Measurements from ENCODE around the gene FAF1. TPM values are rescaled to one million over a fixed set of nuclear protein-coding genes. Genes with fewer than 3 reads are reported as not detected.

The FAF1 gene
- total RNA-seq, 1 experiment from 2014 or later, result 73.2 TPM

- Histone ChIP-seq H3K4me1 (ENCODE audit: control insufficient read depth in 1 of 2, insufficient read depth in 2 of 2, low read length in 2 of 2) (no peaks in the 10 kb centered on the region), H3K9me3 (ENCODE audit: control insufficient read depth in 1 of 2, insufficient read depth in 1 of 2, low read depth in 1 of 2, low read length in 2 of 2) (no peaks in the 10 kb centered on the region), H3K27me3 (ENCODE audit: insufficient read depth, low read length) (no peaks in the 10 kb centered on the region), H3K9ac (ENCODE audit: low read length) (no peak overlapping the region), H3K27ac (ENCODE audit: low read depth, low read length) (no peak overlapping the region), H3K9me2 (ENCODE audit: insufficient read depth) (no peaks in the 10 kb centered on the region), H2AFZ (ENCODE audit: low read depth, low read length, poor library complexity, severe bottlenecking) (no peak overlapping the region), H3K79me2 (ENCODE audit: insufficient read depth, low read length) (no peaks in the 10 kb centered on the region), H3K4me2 (ENCODE audit: low read length) (no peak overlapping the region), H3K4me3 (replicated peaks in 1 of 2; ENCODE audit: low read depth in 1 of 2, low read length in 2 of 2) (no peak overlapping the region), H4K20me1 (ENCODE audit: insufficient read depth) (no peaks in the 10 kb centered on the region), H3K36me3 (ENCODE audit: control insufficient read depth in 1 of 2, insufficient read depth in 2 of 2, low read length in 2 of 2) (no peaks in the 10 kb centered on the region)
- DNase-seq (ENCODE audit: low read depth, low spot score) (no peak), ATAC-seq (no peak)
- CTCF ChIA-PET, result no interaction called here
- intact Hi-C loops (cut with micrococcal nuclease), result no loop called here
- RAD21 ChIA-PET (ENCODE audit: low non-redundant PET in 1 of 2, low total read pairs in 2 of 2, uncharacterized antibody in 2 of 2, unreplicated experiment in 2 of 2), result no interaction called here
- TF ChIP-seq, protein P1, sequence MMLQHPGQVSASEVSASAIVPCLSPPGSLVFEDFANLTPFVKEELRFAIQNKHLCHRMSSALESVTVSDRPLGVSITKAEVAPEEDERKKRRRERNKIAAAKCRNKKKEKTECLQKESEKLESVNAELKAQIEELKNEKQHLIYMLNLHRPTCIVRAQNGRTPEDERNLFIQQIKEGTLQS (IDR thresholded peaks at IDR 0.05), result no peak
- TF ChIP-seq CEBPB (IDR thresholded peaks at IDR 0.05; ENCODE audit: low read depth) (no peak), SP1 (IDR thresholded peaks at IDR 0.05; ENCODE audit: low read depth) (no peak), YY1 (IDR thresholded peaks at IDR 0.05; ENCODE audit: extremely low read depth, insufficient replicate concordance, low read depth, low read length) (no peak), CBX3 (IDR thresholded peaks at IDR 0.05; ENCODE audit: low read depth) (no peak), SRF (IDR thresholded peaks at IDR 0.05; ENCODE audit: low read depth) (no peak), TCF7L2 (IDR thresholded peaks at IDR 0.05; ENCODE audit: borderline replicate concordance, extremely low read depth, insufficient read depth, insufficient read length) (no peak), FOSL1 (IDR thresholded peaks at IDR 0.05; ENCODE audit: low read depth) (no peak), EGR1 (IDR thresholded peaks at IDR 0.05; ENCODE audit: low read depth) (no peak), MAX (IDR thresholded peaks at IDR 0.05) (no peak), ZFX (IDR thresholded peaks at IDR 0.05) (no peak), JUND (IDR thresholded peaks at IDR 0.05) (no peak), CTCF (IDR thresholded peaks at IDR 0.05 in 2 of 3, conservative IDR thresholded peaks at IDR 0.05 in 1 of 3; ENCODE audit: borderline replicate concordance in 1 of 3, insufficient read depth in 1 of 3, low read depth in 2 of 3, low read length in 2 of 3) (no peak), REST (IDR thresholded peaks at IDR 0.05; ENCODE audit: low read depth) (no peak), ZNF274 (IDR thresholded peaks at IDR 0.05; ENCODE audit: low read depth, low read length) (no peak), ELF1 (IDR thresholded peaks at IDR 0.05; ENCODE audit: borderline replicate concordance, low read depth) (no peak), EZH2 (IDR thresholded peaks at IDR 0.05) (no peak), POLR2A (IDR thresholded peaks at IDR 0.05; ENCODE audit: borderline replicate concordance, extremely low read depth, insufficient read depth, insufficient read length) (no peak)
- TF ChIP-seq, protein P2, sequence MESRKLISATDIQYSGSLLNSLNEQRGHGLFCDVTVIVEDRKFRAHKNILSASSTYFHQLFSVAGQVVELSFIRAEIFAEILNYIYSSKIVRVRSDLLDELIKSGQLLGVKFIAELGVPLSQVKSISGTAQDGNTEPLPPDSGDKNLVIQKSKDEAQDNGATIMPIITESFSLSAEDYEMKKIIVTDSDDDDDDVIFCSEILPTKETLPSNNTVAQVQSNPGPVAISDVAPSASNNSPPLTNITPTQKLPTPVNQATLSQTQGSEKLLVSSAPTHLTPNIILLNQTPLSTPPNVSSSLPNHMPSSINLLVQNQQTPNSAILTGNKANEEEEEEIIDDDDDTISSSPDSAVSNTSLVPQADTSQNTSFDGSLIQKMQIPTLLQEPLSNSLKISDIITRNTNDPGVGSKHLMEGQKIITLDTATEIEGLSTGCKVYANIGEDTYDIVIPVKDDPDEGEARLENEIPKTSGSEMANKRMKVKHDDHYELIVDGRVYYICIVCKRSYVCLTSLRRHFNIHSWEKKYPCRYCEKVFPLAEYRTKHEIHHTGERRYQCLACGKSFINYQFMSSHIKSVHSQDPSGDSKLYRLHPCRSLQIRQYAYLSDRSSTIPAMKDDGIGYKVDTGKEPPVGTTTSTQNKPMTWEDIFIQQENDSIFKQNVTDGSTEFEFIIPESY (IDR thresholded peaks at IDR 0.05; ENCODE audit: extremely low read depth, insufficient replicate concordance, low read length), result no peak
- POLR2A ChIA-PET, result no interaction called here
- no TSS peak for BruUV-seq (replicated peaks)
These were observed 314.9 kb downstream of the FAF1 start for GRCh38 chr1:50645139-50645538.
